Hepatocyte (in vitro differentiated cells): ENCODE data around the gene SHTN1. TPM values are rescaled to one million over a fixed set of nuclear protein-coding genes. Genes with fewer than 3 reads are reported as not detected.

Source experiments
- DNase-seq: peaks from one replicate; pipeline ENCODE4 v3.0.0-alpha.2; 2016; ENCODE audit warnings: low spot score
- H2AFZ ChIP-seq: fragments of 200-600 bp; sonication (generic); 2 replicates; pipeline ENCODE4 v1.6.0; 2016; ENCODE audit warnings: antibody characterized with exemption, mild to moderate bottlenecking
- H3K27ac ChIP-seq: fragments of 200-600 bp; sonication (generic); 2 replicates; pipeline ENCODE4 v1.5.1; 2016; ENCODE audit warnings: mild to moderate bottlenecking
- H3K27me3 ChIP-seq: fragments of 200-600 bp; sonication (generic); 2 replicates; pipeline ENCODE4 v1.6.1; 2016
- H3K36me3 ChIP-seq: fragments of 200-600 bp; sonication (generic); replicated peaks from 2 replicates; pipeline ENCODE4 v1.5.1; 2016; ENCODE audit warnings: low read depth; ENCODE audit not compliant: insufficient read depth
- H3K4me1 ChIP-seq: fragments of 200-600 bp; sonication (generic); 2 replicates; pipeline ENCODE4 v1.5.1; 2016; ENCODE audit warnings: mild to moderate bottlenecking, moderate library complexity; ENCODE audit not compliant: insufficient read depth
- H3K4me2 ChIP-seq: fragments of 200-600 bp; sonication (generic); 2 replicates; pipeline ENCODE4 v1.6.0; 2016
- H3K4me3 ChIP-seq: fragments of 200-600 bp; sonication (generic); 2 replicates; pipeline ENCODE4 v1.5.1; 2016; ENCODE audit warnings: mild to moderate bottlenecking
- H3K79me2 ChIP-seq: fragments of 200-600 bp; sonication (generic); 2 replicates; pipeline ENCODE4 v1.6.0; 2017; ENCODE audit warnings: mild to moderate bottlenecking
- H3K9me2 ChIP-seq: fragments of 200-600 bp; sonication (generic); replicated peaks from 2 replicates; pipeline ENCODE4 v1.6.0; 2017; ENCODE audit warnings: mild to moderate bottlenecking; ENCODE audit not compliant: insufficient read depth
- H3K9me3 ChIP-seq: fragments of 200-600 bp; sonication (generic); 2 replicates; pipeline ENCODE4 v1.5.1; 2016; ENCODE audit warnings: low read depth, mild to moderate bottlenecking
- H4K20me1 ChIP-seq: fragments of 200-600 bp; sonication (generic); 2 replicates; pipeline ENCODE4 v1.6.0; 2016; ENCODE audit warnings: mild to moderate bottlenecking; ENCODE audit not compliant: insufficient read depth, poor library complexity, severe bottlenecking
- EZH2 ChIP-seq: fragments of 200-600 bp; sonication (generic); IDR thresholded peaks from 2 replicates; pipeline ENCODE4 v1.6.1; 2016; ENCODE audit warnings: antibody characterized with exemption, mild to moderate bottlenecking, borderline replicate concordance
- EZH2phosphoT487 ChIP-seq: fragments of 200-600 bp; sonication (generic); IDR thresholded peaks from one replicate; pipeline ENCODE4 v1.6.1; 2018; ENCODE audit warnings: antibody characterized with exemption, mild to moderate bottlenecking, low read depth, moderate library complexity; ENCODE audit not compliant: unreplicated experiment, severe bottlenecking
- WGBS: methylation state at CpG from one replicate; pipeline ENCODE4 v1.1.6; 2016; ENCODE audit warnings: low lambda C conversion rate; ENCODE audit errors: missing lambda C conversion rate; 5-methylcytosine and 5-hydroxymethylcytosine counted together
- polyA plus RNA-seq: library from polyadenylated mRNA; unstranded; fragments of >200 nt; fragmentation: Nextera tagmentation; extraction: Ambion mirVana; gene quantifications from 2 replicates; pipeline ENCODE4 v1.2.1, GENCODE V29; 2016
- total RNA-seq: library from RNA; depleted of rRNA; stranded (reverse); fragments of >200 nt; gene quantifications from 2 replicates; pipeline ENCODE4 v1.2.3, GENCODE V29; 2014
- TF ChIP-seq, protein P1 (sequence below): fragments of 200-600 bp; sonication (generic); IDR thresholded peaks from 2 replicates; pipeline ENCODE4 v1.5.1; 2016; ENCODE audit warnings: antibody characterized with exemption, mild to moderate bottlenecking; ENCODE audit not compliant: poor library complexity

SHTN1 gene
- total and polyA plus RNA-seq, 2 experiments from 2014 or later: 15.6 to 27.7 TPM

- no peak overlapping the region for H3K27ac ChIP-seq
- H3K4me3 ChIP-seq: no peak overlapping the region
- peaks cover under 1% of the 10 kb centered on the region for H3K4me1 ChIP-seq
- H3K4me2 ChIP-seq: no peak overlapping the region
- no peaks in the 10 kb centered on the region for H3K36me3 ChIP-seq
- no peaks in the 10 kb centered on the region for H4K20me1 ChIP-seq
- no peak for DNase-seq
- H3K9me2 ChIP-seq: no peaks in the 10 kb centered on the region
- peaks cover 65% of the 10 kb centered on the region for H3K79me2 ChIP-seq
- H3K27me3 ChIP-seq: no peaks in the 10 kb centered on the region
- H3K9me3 ChIP-seq: no peaks in the 10 kb centered on the region
- no peak overlapping the region for H2AFZ ChIP-seq
- WGBS: 79% methylated on average over 3 of the region's 3 CpGs
- no peak for TF ChIP-seq EZH2phosphoT487
- TF ChIP-seq, protein P1, sequence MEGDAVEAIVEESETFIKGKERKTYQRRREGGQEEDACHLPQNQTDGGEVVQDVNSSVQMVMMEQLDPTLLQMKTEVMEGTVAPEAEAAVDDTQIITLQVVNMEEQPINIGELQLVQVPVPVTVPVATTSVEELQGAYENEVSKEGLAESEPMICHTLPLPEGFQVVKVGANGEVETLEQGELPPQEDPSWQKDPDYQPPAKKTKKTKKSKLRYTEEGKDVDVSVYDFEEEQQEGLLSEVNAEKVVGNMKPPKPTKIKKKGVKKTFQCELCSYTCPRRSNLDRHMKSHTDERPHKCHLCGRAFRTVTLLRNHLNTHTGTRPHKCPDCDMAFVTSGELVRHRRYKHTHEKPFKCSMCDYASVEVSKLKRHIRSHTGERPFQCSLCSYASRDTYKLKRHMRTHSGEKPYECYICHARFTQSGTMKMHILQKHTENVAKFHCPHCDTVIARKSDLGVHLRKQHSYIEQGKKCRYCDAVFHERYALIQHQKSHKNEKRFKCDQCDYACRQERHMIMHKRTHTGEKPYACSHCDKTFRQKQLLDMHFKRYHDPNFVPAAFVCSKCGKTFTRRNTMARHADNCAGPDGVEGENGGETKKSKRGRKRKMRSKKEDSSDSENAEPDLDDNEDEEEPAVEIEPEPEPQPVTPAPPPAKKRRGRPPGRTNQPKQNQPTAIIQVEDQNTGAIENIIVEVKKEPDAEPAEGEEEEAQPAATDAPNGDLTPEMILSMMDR: no peak
- no peak for TF ChIP-seq EZH2
Measured at GRCh38 chr10:116984202-116984990, 20.6 kb downstream of the SHTN1 start.

- H2AFZ ChIP-seq: no peak overlapping the region
- no peaks in the 10 kb centered on the region for H3K9me2 ChIP-seq
- H3K27ac ChIP-seq: no peak overlapping the region
- H3K36me3 ChIP-seq: no peaks in the 10 kb centered on the region
- H3K4me1 ChIP-seq: no peaks in the 10 kb centered on the region
- 73% methylated on average over 3 of the region's 3 CpGs for WGBS
- no peaks in the 10 kb centered on the region for H4K20me1 ChIP-seq
- TF ChIP-seq EZH2phosphoT487 (no peak), EZH2 (no peak)
- TF ChIP-seq, protein P1: no peak
- no peaks in the 10 kb centered on the region for H3K9me3 ChIP-seq
- no peak overlapping the region for H3K4me3 ChIP-seq
- no peaks in the 10 kb centered on the region for H3K27me3 ChIP-seq
- DNase-seq: no peak
- H3K4me2 ChIP-seq: no peak overlapping the region
- peaks cover 38% of the 10 kb centered on the region for H3K79me2 ChIP-seq
Measured at GRCh38 chr10:116980041-116980440, 24.9 kb downstream of the SHTN1 start.

DNA sequence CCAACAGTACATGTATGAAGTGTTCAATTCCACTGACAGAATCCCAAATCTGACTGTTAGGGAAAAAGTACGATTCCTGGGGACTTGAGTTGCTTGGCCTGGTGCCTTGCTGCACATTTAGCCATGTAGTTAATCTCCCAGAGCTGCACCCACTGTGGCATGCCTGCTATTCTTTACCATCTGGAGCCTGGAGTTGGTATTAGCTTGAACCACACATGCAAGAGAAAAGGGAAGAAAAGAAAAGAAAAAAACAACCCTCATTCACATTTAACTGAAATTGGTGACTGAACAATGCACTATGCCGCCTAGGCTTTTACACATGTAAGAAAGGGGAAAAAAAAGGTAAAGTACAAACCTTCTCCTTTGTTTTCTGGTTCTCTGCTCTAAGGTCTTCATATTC is 26.1 kb downstream of the SHTN1 start:
- H3K27ac ChIP-seq: no peak overlapping the region
- H3K4me1 ChIP-seq: no peaks in the 10 kb centered on the region
- H3K4me2 ChIP-seq: no peak overlapping the region
- no peak overlapping the region for H2AFZ ChIP-seq
- H3K36me3 ChIP-seq: no peaks in the 10 kb centered on the region
- H3K9me3 ChIP-seq: no peaks in the 10 kb centered on the region
- no peak for DNase-seq
- TF ChIP-seq EZH2phosphoT487 (no peak), EZH2 (no peak)
- TF ChIP-seq, protein P1: no peak
- no peaks in the 10 kb centered on the region for H3K9me2 ChIP-seq
- no peak overlapping the region for H3K4me3 ChIP-seq
- H4K20me1 ChIP-seq: no peaks in the 10 kb centered on the region
- peaks cover 35% of the 10 kb centered on the region for H3K79me2 ChIP-seq
- H3K27me3 ChIP-seq: no peaks in the 10 kb centered on the region
- WGBS: 90% methylated on average over 2 of the region's 2 CpGs
